ENCODE results near the gene CCDC71. TPM values are rescaled to one million over a fixed set of nuclear protein-coding genes. Genes with fewer than 3 reads are reported as not detected.
A peak's percentile ranks its signal among the peaks of the same experiment; 100 is the strongest.

CCDC71 gene
- total and polyA plus RNA-seq, 5 donors = 12.0 to 15.4 (median 13.9) TPM

DNA sequence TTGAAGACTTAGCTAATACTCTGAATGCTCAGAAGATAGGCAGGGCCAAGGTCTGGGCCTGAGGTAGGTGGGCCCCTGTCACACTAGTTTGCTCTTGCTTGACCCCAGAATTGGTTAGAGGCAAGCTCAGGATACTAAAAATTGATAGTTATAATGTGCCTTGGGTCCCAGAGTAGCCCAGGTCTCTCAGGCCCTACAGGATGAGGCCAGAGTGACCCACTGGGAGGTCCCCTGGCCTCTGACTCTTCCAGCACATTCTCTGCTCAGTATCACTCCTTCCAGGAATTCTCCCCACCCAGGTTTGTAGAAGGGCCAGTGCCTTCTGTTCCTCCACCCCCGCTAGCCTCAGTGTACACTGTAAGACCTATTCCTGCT, 4.6 kb upstream of the CCDC71 start:
- intact Hi-C loops (cut with DNase I) = loop anchor here in 3 of 4 donors (5.0 to 10.0 kb wide), 3 partner anchors 107 to 284 kb away; partner anchors contain the start of gene C3orf62 (in 2 of the 3)
- WGBS = 3% methylated on average over 1 of the region's 1 CpG
- DNase-seq (peak in 1 of 3 donors; percentile 33), ATAC-seq (no peak)
- H3K27ac ChIP-seq (ENCODE audit: low read length) = peak overlapping the region; percentile 71
- H3K4me3 ChIP-seq (ENCODE audit: low read length) = peak overlapping the region; percentile 40
- H3K27me3 ChIP-seq (ENCODE audit: control insufficient read depth, insufficient read depth) = no peaks in the 10 kb centered on the region
- H3K4me1 ChIP-seq (ENCODE audit: control insufficient read depth, insufficient read depth, low read length) = peaks cover 17% of the 10 kb centered on the region
- H3K9me3 ChIP-seq (ENCODE audit: control insufficient read depth, low read length) = no peaks in the 10 kb centered on the region

DNA sequence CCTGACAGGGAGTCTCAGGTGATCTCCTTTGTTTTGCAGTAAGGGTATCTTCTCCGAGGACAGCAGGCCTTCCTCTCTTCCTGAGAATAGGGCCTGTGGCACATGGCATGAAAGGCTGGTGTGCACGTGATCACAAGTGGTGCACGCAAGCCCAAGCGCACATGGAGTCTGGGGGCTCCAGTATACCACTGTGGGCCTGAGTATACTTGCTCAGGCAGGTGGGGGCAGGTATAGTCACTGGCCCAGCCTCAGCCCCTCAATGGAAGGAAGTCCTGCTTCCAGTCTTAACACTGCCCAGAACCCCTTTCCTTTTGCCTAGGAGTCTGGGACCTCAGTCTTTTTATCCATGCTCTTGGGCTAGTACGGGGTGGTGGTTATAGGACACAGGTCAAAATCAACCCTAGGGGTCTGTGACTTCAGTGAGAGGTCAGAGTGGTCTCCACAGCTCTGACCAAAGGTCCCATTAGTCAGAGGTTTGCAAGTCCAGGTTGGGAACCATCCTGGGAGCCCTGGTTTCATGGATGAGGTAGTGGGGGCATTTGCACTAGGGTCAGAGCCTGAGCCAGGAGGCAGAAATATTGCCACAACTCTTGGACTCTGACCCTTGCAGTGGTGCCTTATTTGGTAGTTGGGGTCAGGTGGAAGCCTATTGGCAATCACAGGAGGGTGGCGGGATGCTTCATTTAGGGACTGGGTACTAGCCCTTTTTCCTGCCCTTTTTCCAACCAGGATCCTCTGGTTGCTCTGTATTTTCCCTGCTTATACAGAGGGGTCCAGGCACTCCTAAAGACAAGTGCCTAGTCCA, 823 bp upstream of the CCDC71 start:
- H3K4me1 ChIP-seq (ENCODE audit: control insufficient read depth, insufficient read depth, low read length) = peaks cover 11% of the 10 kb centered on the region
- peak overlapping the region; percentile 92 for H3K27ac ChIP-seq (ENCODE audit: low read length)
- no peaks in the 10 kb centered on the region for H3K9me3 ChIP-seq (ENCODE audit: control insufficient read depth, low read length)
- WGBS = 89% methylated on average over 6 of the region's 6 CpGs
- ATAC-seq = no peak
- intact Hi-C loops (cut with DNase I) = no loop called here
- H3K27me3 ChIP-seq (ENCODE audit: control insufficient read depth, insufficient read depth) = no peaks in the 10 kb centered on the region
- DNase-seq = peak in 1 of 3 donors; percentile 38
- peak overlapping the region; percentile 90 for H3K4me3 ChIP-seq (ENCODE audit: low read length)

DNA sequence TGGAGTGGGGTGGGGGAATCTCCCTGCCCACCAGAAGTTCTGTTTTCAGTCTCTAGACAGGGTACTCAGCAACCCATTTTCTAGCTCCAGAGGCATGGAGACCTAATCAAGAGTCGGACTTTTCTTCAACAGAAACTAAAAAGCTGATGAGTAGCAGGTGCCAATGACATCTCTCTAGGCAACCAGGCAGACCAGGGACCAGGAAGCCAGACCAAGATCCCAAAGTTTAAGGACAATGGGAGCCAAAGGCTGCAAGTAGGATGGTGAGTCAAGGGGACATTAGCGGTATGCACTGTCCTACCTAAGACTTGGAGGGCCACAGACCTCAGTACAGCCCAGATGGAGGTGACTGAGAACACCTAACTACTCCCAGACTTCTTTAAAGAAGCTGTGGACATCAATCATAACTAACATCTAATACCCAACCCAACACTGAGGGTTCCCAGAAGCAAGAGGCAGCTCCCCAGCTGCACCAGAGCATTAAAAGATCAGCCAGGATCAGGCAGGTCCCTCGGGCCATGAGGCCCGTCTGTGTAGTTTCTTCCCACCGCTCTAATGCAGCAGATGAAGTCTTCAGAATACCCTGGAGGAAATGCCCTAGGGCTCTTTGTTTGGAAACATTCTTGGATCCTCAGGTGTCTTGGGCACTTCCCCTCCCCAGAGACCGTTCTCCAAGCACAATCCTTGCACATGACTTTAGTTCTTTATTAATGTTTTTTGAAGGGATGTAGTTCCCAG, 979 bp downstream of the CCDC71 start:
- intact Hi-C loops (cut with DNase I) = no loop called here
- H3K4me3 ChIP-seq (ENCODE audit: low read length) = peak overlapping the region; percentile 90
- no peaks in the 10 kb centered on the region for H3K9me3 ChIP-seq (ENCODE audit: control insufficient read depth, low read length)
- H3K4me1 ChIP-seq (ENCODE audit: control insufficient read depth, insufficient read depth, low read length) = peaks cover 11% of the 10 kb centered on the region
- ATAC-seq = no peak
- no peaks in the 10 kb centered on the region for H3K27me3 ChIP-seq (ENCODE audit: control insufficient read depth, insufficient read depth)
- 34% methylated on average over 6 of the region's 6 CpGs for WGBS
- peak in 1 of 3 donors; percentile 25 for DNase-seq
- H3K27ac ChIP-seq (ENCODE audit: low read length) = no peak overlapping the region

DNA sequence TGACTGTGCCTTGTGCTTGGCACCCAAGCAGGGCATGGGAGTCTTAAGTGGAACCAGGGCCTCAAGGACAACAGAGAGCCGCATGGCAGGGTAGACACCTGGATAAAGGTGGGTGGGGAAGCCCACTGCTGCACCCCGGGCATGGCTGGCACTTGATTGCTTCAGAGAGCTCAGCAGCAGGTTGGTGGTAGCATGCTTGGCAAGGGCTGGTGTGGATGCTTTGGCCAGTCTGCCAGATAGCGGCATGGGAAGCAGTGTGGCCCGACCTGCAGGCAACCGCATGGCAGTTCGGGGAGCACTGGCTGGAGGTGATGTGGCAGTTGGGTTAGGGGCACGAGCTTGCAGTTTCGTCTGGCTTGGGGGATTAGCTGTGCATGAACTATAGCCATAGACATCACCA, 2.5 kb downstream of the CCDC71 start:
- no peaks in the 10 kb centered on the region for H3K27me3 ChIP-seq (ENCODE audit: control insufficient read depth, insufficient read depth)
- no peak overlapping the region for H3K27ac ChIP-seq (ENCODE audit: low read length)
- intact Hi-C loops (cut with DNase I) = no loop called here
- ATAC-seq (no peak), DNase-seq (peak in 1 of 3 donors; percentile 40)
- H3K9me3 ChIP-seq (ENCODE audit: control insufficient read depth, low read length) = no peaks in the 10 kb centered on the region
- H3K4me1 ChIP-seq (ENCODE audit: control insufficient read depth, insufficient read depth, low read length) = peaks cover 11% of the 10 kb centered on the region
- WGBS = 89% methylated on average over 8 of the region's 8 CpGs
- H3K4me3 ChIP-seq (ENCODE audit: low read length) = no peak overlapping the region

DNA sequence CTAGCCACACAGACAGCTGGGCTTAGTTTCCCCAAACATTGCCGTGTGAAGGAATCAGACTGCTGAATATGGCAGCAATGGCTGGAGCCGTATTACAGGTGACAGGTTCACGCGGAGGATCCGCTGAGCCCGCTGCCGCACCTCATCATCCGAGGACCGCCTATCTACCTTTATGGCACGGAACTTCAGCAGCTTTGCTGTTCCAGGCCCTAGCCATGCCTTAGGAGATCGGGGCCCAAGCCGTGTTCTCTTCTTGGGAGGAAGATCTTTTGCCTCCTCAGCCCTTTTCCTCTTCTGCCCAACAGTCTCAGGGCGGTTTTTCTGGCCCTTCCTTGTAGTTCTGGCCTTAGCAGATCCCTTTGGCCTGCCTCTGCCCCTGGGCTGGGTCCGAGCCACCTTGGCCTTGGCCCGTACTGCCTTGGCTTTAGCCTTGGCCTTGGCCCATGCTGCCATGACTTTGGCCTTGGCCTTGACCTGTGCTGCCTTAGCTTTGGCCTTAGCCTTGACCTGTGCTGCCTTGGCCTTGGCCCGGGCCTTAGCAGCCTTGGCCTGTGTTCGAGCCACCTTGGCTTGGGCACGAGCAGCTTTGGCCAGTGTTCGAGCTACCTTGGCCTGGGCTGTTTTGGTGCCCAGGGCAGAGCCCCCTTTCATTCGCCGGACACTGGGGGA, 3.2 kb downstream of the CCDC71 start:
- Histone ChIP-seq H3K27ac (ENCODE audit: low read length) (no peak overlapping the region), H3K27me3 (ENCODE audit: control insufficient read depth, insufficient read depth) (no peaks in the 10 kb centered on the region), H3K4me3 (ENCODE audit: low read length) (no peak overlapping the region), H3K9me3 (ENCODE audit: control insufficient read depth, low read length) (no peaks in the 10 kb centered on the region), H3K4me1 (ENCODE audit: control insufficient read depth, insufficient read depth, low read length) (peaks cover 11% of the 10 kb centered on the region)
- 93% methylated on average over 21 of the region's 21 CpGs for WGBS
- peak in 1 of 3 donors; percentile 49 for DNase-seq
- no peak for ATAC-seq
- intact Hi-C loops (cut with DNase I) = no loop called here

DNA sequence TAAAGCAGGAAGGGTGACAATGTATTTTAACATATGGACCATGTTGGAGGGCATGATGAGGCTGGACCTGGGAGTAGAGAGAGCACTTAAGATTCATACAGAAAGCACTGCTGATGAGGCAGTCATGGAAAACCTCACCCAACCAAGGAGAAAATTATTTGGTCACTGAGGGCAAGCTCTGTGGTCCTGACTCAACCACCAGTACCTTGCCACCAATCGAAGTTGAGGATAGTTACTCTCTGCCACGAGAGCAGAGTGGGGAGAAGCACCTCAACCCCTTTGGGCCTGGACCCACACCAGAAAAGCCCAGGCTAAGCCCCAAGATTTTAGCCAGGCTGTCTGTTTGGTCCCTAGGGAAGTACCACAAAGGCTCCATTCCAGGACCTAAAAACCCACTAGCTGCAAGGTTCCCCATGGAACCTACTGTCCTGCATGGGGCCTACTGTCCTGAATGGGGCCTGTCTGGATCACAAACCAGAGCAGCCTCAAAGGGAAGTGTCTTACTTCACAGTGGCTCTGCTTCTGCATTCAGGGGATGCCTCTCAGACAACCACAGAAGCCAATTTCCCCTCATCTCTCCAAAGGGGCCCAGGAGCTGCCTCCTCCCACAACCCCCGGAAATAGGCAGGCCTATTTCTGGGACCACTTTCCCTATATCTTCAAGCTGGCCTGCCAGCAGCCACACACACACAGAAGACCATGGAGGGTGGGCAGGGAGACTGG, 4.2 kb downstream of the CCDC71 start:
- Histone ChIP-seq H3K27ac (ENCODE audit: low read length) (no peak overlapping the region), H3K4me1 (ENCODE audit: control insufficient read depth, insufficient read depth, low read length) (peaks cover 11% of the 10 kb centered on the region), H3K4me3 (ENCODE audit: low read length) (no peak overlapping the region), H3K9me3 (ENCODE audit: control insufficient read depth, low read length) (no peaks in the 10 kb centered on the region), H3K27me3 (ENCODE audit: control insufficient read depth, insufficient read depth) (no peaks in the 10 kb centered on the region)
- intact Hi-C loops (cut with DNase I) = no loop called here
- no peak for ATAC-seq
- 71% methylated on average over 3 of the region's 3 CpGs for WGBS
- peak in 1 of 3 donors; percentile 17 for DNase-seq

DNA sequence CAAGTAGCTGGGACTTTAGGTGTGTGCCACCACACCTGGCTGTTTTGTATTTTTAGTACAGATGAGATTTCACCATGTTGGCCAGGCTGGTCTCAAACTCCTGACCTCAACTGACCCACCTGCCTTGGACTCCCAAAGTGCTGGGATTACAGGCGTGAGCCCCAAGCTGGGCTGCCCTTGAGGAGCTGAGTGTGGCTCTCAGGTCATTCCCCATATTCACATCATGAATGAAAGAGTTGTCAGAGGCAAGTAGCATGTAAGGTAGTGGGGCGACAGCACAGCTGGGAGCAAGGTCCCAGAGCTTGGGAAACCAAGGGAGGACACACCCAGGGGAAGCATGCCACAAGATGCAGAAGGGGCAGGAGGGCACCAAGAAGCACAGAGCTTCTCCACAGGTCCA, 4.9 kb downstream of the CCDC71 start:
- H3K27ac ChIP-seq (ENCODE audit: low read length) = no peak overlapping the region
- DNase-seq (peak in 1 of 3 donors; percentile 31), ATAC-seq (no peak)
- H3K4me3 ChIP-seq (ENCODE audit: low read length) = no peak overlapping the region
- intact Hi-C loops (cut with DNase I) = no loop called here
- H3K4me1 ChIP-seq (ENCODE audit: control insufficient read depth, insufficient read depth, low read length) = peaks cover 7% of the 10 kb centered on the region
- H3K27me3 ChIP-seq (ENCODE audit: control insufficient read depth, insufficient read depth) = no peaks in the 10 kb centered on the region
- WGBS = 93% methylated on average over 2 of the region's 2 CpGs
- no peaks in the 10 kb centered on the region for H3K9me3 ChIP-seq (ENCODE audit: control insufficient read depth, low read length)

DNA sequence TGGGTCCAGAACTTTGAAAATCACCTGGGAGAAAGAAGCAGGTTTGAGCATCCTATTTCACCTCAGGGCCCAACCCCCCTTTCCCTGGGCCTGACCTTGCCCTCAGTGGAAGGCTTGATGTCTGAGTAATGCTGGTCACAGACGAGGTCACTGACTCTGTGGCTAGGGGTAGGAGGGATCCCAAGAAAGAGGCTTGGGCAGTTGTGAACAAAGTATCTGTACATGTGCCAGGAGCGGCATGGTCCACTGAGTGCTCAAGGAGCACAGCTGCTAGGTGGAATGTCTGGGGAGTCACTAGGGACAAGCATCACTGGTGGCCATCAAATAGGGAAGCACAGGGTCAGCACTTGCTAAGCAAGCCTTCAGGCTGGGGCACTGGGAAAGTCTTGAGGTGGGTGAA, 7.3 kb downstream of the CCDC71 start:
- 81% methylated on average over 2 of the region's 2 CpGs for WGBS
- ATAC-seq = no peak
- H3K27ac ChIP-seq (ENCODE audit: low read length) = no peak overlapping the region
- no peaks in the 10 kb centered on the region for H3K4me1 ChIP-seq (ENCODE audit: control insufficient read depth, insufficient read depth, low read length)
- peak in 1 of 3 donors; percentile 16 for DNase-seq
- no peak overlapping the region for H3K4me3 ChIP-seq (ENCODE audit: low read length)
- H3K9me3 ChIP-seq (ENCODE audit: control insufficient read depth, low read length) = no peaks in the 10 kb centered on the region
- intact Hi-C loops (cut with DNase I) = no loop called here
- no peaks in the 10 kb centered on the region for H3K27me3 ChIP-seq (ENCODE audit: control insufficient read depth, insufficient read depth)

DNA sequence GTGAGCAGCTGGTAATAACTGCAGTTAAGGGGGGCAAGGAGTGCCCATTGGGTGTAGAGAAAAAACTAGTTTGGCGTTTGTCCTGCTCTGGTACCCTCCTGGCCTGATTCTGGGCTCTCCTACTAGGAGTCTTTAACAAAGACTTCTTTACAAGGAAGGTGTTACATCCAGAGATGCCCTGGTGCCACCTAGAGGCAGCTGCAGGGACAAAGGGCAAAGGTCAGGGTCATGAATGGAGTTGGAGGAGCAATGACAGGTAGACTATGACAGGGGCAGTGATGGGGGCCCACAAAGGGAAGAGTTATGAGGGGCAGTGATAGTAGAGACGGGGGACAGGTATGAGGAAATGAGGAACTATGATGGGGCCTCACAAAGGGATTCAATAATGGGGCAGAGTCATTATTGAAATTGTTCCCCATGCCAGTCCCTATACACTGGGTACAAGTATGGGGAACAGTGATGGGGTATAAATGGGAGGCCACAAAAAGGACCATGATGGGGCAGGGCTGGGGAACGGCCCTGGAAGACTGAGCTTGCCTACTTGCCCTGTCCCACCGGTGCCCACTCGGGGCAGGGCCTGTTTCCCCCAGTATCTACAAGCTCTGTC, 7.9 kb downstream of the CCDC71 start:
- ATAC-seq = peak; percentile 23 to 32
- H3K4me3 ChIP-seq (ENCODE audit: low read length) = no peak overlapping the region
- intact Hi-C loops (cut with DNase I) = no loop called here
- DNase-seq = peak in 2 of 3 donors; percentile 59 to 61
- H3K9me3 ChIP-seq (ENCODE audit: control insufficient read depth, low read length) = no peaks in the 10 kb centered on the region
- H3K27me3 ChIP-seq (ENCODE audit: control insufficient read depth, insufficient read depth) = no peaks in the 10 kb centered on the region
- no peaks in the 10 kb centered on the region for H3K4me1 ChIP-seq (ENCODE audit: control insufficient read depth, insufficient read depth, low read length)
- H3K27ac ChIP-seq (ENCODE audit: low read length) = no peak overlapping the region
- 70% methylated on average over 5 of the region's 5 CpGs for WGBS

DNA sequence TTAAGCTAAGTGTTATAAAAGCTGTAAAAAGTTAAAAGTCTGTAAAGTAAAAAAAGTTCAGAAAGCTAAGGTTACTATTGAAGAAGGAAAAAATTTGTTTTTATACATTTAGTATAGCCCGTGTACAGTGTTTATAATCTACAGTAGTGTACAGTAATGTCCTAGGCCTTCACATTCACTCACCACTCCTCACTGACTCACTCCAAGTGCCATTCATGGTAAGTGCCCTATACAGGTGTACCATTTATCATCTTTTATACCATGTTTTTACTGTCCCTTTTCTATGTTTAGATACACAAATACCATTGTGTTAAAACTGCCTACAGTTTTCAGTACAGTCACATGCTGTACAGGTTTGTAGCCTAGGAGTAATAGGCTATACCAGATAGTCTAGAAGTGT, 8.8 kb downstream of the CCDC71 start:
- Histone ChIP-seq H3K4me1 (ENCODE audit: control insufficient read depth, insufficient read depth, low read length) (no peaks in the 10 kb centered on the region), H3K27ac (ENCODE audit: low read length) (no peak overlapping the region), H3K4me3 (ENCODE audit: low read length) (no peak overlapping the region), H3K27me3 (ENCODE audit: control insufficient read depth, insufficient read depth) (no peaks in the 10 kb centered on the region), H3K9me3 (ENCODE audit: control insufficient read depth, low read length) (no peaks in the 10 kb centered on the region)
- intact Hi-C loops (cut with DNase I) = no loop called here
- ATAC-seq = no peak
- DNase-seq = no peak
- WGBS = 75% methylated on average over 1 of the region's 1 CpG
